GM18873 (cell line): ENCODE results near the gene KCTD21.

Experiments
- ATAC-seq: cut with Tn5 transposase; IDR thresholded peaks from one replicate; pipeline ENCODE4 v1.9.1; 2021; ENCODE audit warnings: mild to moderate bottlenecking, moderate library complexity, moderate number of reproducible peaks; ENCODE audit not compliant: unreplicated experiment, low FRiP score

The KCTD21 gene

GRCh38 chr11:78202733-78203167 is 14.3 kb upstream of the KCTD21 start:
- no peak for ATAC-seq

- ATAC-seq, result no peak
Measured at GRCh38 chr11:78201096-78201818, 12.8 kb upstream of the KCTD21 start.

- no peak for ATAC-seq
Measured at GRCh38 chr11:78200553-78200952, 12.1 kb upstream of the KCTD21 start.

GRCh38 chr11:78200061-78200460 is 11.6 kb upstream of the KCTD21 start:
- no peak for ATAC-seq

- ATAC-seq, result no peak
Measured at GRCh38 chr11:78199653-78200015, 11.2 kb upstream of the KCTD21 start.

GRCh38 chr11:78199015-78199652 is 10.7 kb upstream of the KCTD21 start:
- ATAC-seq, result no peak

GRCh38 chr11:78197816-78198215 is 9.4 kb upstream of the KCTD21 start:
- no peak for ATAC-seq

- no peak for ATAC-seq
Measured at GRCh38 chr11:78196661-78197091, 8.2 kb upstream of the KCTD21 start.

- ATAC-seq, result no peak
Measured at GRCh38 chr11:78195917-78196560, 7.6 kb upstream of the KCTD21 start.

- ATAC-seq, result no peak
Measured at GRCh38 chr11:78194490-78194889, 6.1 kb upstream of the KCTD21 start.

GRCh38 chr11:78193806-78194205 is 5.4 kb upstream of the KCTD21 start:
- ATAC-seq, result no peak

- no peak for ATAC-seq
Measured at GRCh38 chr11:78192911-78193351, 4.5 kb upstream of the KCTD21 start.

GRCh38 chr11:78192223-78192719 is 3.8 kb upstream of the KCTD21 start:
- no peak for ATAC-seq

- ATAC-seq, result no peak
Measured at GRCh38 chr11:78190871-78191538, 2.6 kb upstream of the KCTD21 start.

- ATAC-seq, result no peak
Measured at GRCh38 chr11:78190374-78190773, 1.9 kb upstream of the KCTD21 start.

- no peak for ATAC-seq
Measured at GRCh38 chr11:78189851-78190250, 1.4 kb upstream of the KCTD21 start.

GRCh38 chr11:78189174-78189724 is 823 bp upstream of the KCTD21 start:
- ATAC-seq, result no peak

GRCh38 chr11:78187366-78188285 is 800 bp downstream of the KCTD21 start:
- ATAC-seq, result peak; percentile 6

GRCh38 chr11:78181185-78181584 is 7.2 kb downstream of the KCTD21 start:
- no peak for ATAC-seq

- ATAC-seq, result no peak
Measured at GRCh38 chr11:78180751-78181150, 7.7 kb downstream of the KCTD21 start.
